Fibroblast of lung (primary cell): ENCODE data around the gene EIF1AY. TPM values are rescaled to one million over a fixed set of nuclear protein-coding genes. Genes with fewer than 3 reads are reported as not detected.

Experiments used
- DNase-seq, 2 donors: peaks; one replicate each; pipeline versions ENCODE4 v3.0.0 to v3.0.0-alpha.2; 2010; ENCODE audit warnings: low read depth in 2 of 2
- H2AFZ ChIP-seq: 2 replicates; pipeline ENCODE4 v1.5.1; 2012; ENCODE audit warnings: low read length, control low read depth, inconsistent platforms
- H3K27ac ChIP-seq: 2 replicates; pipeline ENCODE4 v1.5.1; 2011; ENCODE audit warnings: low read length, control low read depth; ENCODE audit not compliant: insufficient read depth
- H3K27me3 ChIP-seq: 2 replicates; pipeline ENCODE4 v1.5.1; 2011; ENCODE audit warnings: mild to moderate bottlenecking, low read length; ENCODE audit not compliant: control insufficient read depth, insufficient read depth
- H3K36me3 ChIP-seq: 2 replicates; pipeline ENCODE4 v1.5.1; 2011; ENCODE audit warnings: low read length; ENCODE audit not compliant: control insufficient read depth, insufficient read depth
- H3K4me1 ChIP-seq: 2 replicates; pipeline ENCODE4 v1.5.1; 2011; ENCODE audit warnings: low read length; ENCODE audit not compliant: control insufficient read depth, insufficient read depth; ENCODE audit errors: extremely low read depth
- H3K4me2 ChIP-seq: 2 replicates; pipeline ENCODE4 v1.5.1; 2011; ENCODE audit warnings: low read length, control low read depth; ENCODE audit not compliant: insufficient read depth; ENCODE audit errors: extremely low read depth
- H3K4me3 ChIP-seq, 4 experiments: fragments of 200-600 bp in 1 of 4; sonication (generic) in 1 of 4; replicated peaks in 1 of 4; 2 replicates each; pipeline ENCODE4 v1.5.1; 2011 to 2016; ENCODE audit warnings: low read length in 4 of 4, low read depth in 3 of 4, mild to moderate bottlenecking in 3 of 4, control low read depth in 2 of 4, inconsistent platforms in 1 of 4, mixed read lengths in 1 of 4; ENCODE audit not compliant: insufficient read depth in 1 of 4; ENCODE audit errors: control extremely low read depth in 1 of 4
- H3K79me2 ChIP-seq: 2 replicates; pipeline ENCODE4 v1.5.1; 2012; ENCODE audit warnings: mild to moderate bottlenecking, low read length, inconsistent platforms; ENCODE audit not compliant: control insufficient read depth, insufficient read depth
- H3K9ac ChIP-seq: 2 replicates; pipeline ENCODE4 v1.5.1; 2011; ENCODE audit warnings: mild to moderate bottlenecking, low read length, control low read depth; ENCODE audit not compliant: insufficient read depth
- H3K9me3 ChIP-seq: 2 replicates; pipeline ENCODE4 v1.5.1; 2012; ENCODE audit warnings: low read depth, low read length; ENCODE audit not compliant: control insufficient read depth, insufficient read depth
- H4K20me1 ChIP-seq: 2 replicates; pipeline ENCODE4 v1.5.1; 2011; ENCODE audit warnings: low read length; ENCODE audit not compliant: control insufficient read depth, insufficient read depth; ENCODE audit errors: extremely low read depth
- CTCF ChIP-seq, 2 donors: IDR thresholded peaks in 1 of 2; conservative IDR thresholded peaks in 1 of 2; 1 replicate in 1 of 2; 2 replicates in 1 of 2; pipeline ENCODE4 v1.5.1; 2011 to 2012; ENCODE audit warnings: low read length in 2 of 2, control low read depth in 1 of 2, inconsistent platforms in 1 of 2, low read depth in 1 of 2, mild to moderate bottlenecking in 1 of 2
- EZH2 ChIP-seq: IDR thresholded peaks from 2 replicates; pipeline ENCODE4 v1.5.1; 2012; ENCODE audit warnings: low read length, control low read depth, mild to moderate bottlenecking; ENCODE audit errors: missing control alignments
- polyA minus RNA-seq: library from RNA; depleted of rRNA, polyadenylated mRNA; stranded (reverse); fragments of >200 nt; gene quantifications from 2 replicates; pipeline ENCODE4 v1.2.3, GENCODE V29; 2011; ENCODE audit warnings: low replicate concordance
- polyA plus RNA-seq, 2 donors: library from polyadenylated mRNA; depleted of rRNA in 1 of 2; stranded (reverse) in 1 of 2; unstranded in 1 of 2; fragments of >200 nt; gene quantifications; 2 replicates each; pipeline ENCODE4 v1.2.1, GENCODE V29; 2011 to 2012; ENCODE audit warnings: missing spikeins in 1 of 2
- total RNA-seq: library from RNA; depleted of rRNA; stranded (reverse); fragments of >200 nt; gene quantifications from 2 replicates; pipeline ENCODE4 v1.2.1, GENCODE V29; 2014

Gene EIF1AY
- total RNA-seq: 30.6 TPM in 1 of 2 replicates, not detected in the other
- polyA plus RNA-seq: 25.0 TPM in 1 of 2 replicates, not detected in the other
- polyA plus RNA-seq (2012): 28.1 TPM in 1 of 2 replicates, not detected in the other
- polyA minus RNA-seq: 0.55 TPM in 1 of 2 replicates, not detected in the other

GRCh38 chrY:20575531-20576121 lies at the start of gene EIF1AY:
TSS of gene EIF1AY (plus strand) at chrY:20575776. CDS start at chrY:20575872, 96 bp downstream.
- no peak within 1 kb of the TSS for H2AFZ ChIP-seq
- H3K79me2 ChIP-seq: no peaks in the 10 kb centered on the region
- H3K9me3 ChIP-seq: no peaks in the 10 kb centered on the region
- no peak for TF ChIP-seq CTCF (conservative IDR thresholded peaks at IDR 0.05 in 1 of 2, IDR thresholded peaks at IDR 0.05 in 1 of 2; ENCODE audit: low read depth in 1 of 2, low read length in 2 of 2)
- TF ChIP-seq EZH2: no peak
- peak within 1 kb of the TSS; percentile 25 for H3K4me2 ChIP-seq
- peak in 1 of 2 donors; percentile 95 for DNase-seq
- H3K4me1 ChIP-seq: no peaks in the 10 kb centered on the region
- H3K27me3 ChIP-seq: no peaks in the 10 kb centered on the region
- H3K4me3 ChIP-seq: peak within 1 kb of the TSS in 3 of 4 experiments; percentile 35 to 98 (median 71)
- peak within 1 kb of the TSS; percentile 62 for H3K9ac ChIP-seq
- H3K27ac ChIP-seq: peak within 1 kb of the TSS; percentile 59
- no peaks in the 10 kb centered on the region for H4K20me1 ChIP-seq
- no peaks in the 10 kb centered on the region for H3K36me3 ChIP-seq

GRCh38 chrY:20528435-20528834 lies 47.1 kb upstream of the EIF1AY start:
- Histone ChIP-seq H3K27ac (no peak overlapping the region), H3K79me2 (no peaks in the 10 kb centered on the region), H3K36me3 (no peaks in the 10 kb centered on the region), H3K4me1 (no peaks in the 10 kb centered on the region), H3K9me3 (no peaks in the 10 kb centered on the region), H3K4me3 (no peak overlapping the region), H2AFZ (no peak overlapping the region), H3K27me3 (no peaks in the 10 kb centered on the region), H4K20me1 (no peaks in the 10 kb centered on the region), H3K9ac (no peak overlapping the region), H3K4me2 (no peak overlapping the region)
- no peak for DNase-seq
- TF ChIP-seq EZH2 (no peak), CTCF (conservative IDR thresholded peaks at IDR 0.05 in 1 of 2, IDR thresholded peaks at IDR 0.05 in 1 of 2; ENCODE audit: low read depth in 1 of 2, low read length in 2 of 2) (no peak)

GRCh38 chrY:20538186-20538585 lies 37.4 kb upstream of the EIF1AY start:
- no peak for TF ChIP-seq EZH2
- no peak for TF ChIP-seq CTCF (conservative IDR thresholded peaks at IDR 0.05 in 1 of 2, IDR thresholded peaks at IDR 0.05 in 1 of 2; ENCODE audit: low read depth in 1 of 2, low read length in 2 of 2)
- no peak overlapping the region for H3K4me2 ChIP-seq
- DNase-seq: no peak
- H3K4me3 ChIP-seq: no peak overlapping the region
- no peaks in the 10 kb centered on the region for H3K36me3 ChIP-seq
- H3K9ac ChIP-seq: no peak overlapping the region
- no peak overlapping the region for H3K27ac ChIP-seq
- no peaks in the 10 kb centered on the region for H3K4me1 ChIP-seq
- no peaks in the 10 kb centered on the region for H3K27me3 ChIP-seq
- no peaks in the 10 kb centered on the region for H4K20me1 ChIP-seq
- no peaks in the 10 kb centered on the region for H3K9me3 ChIP-seq
- H2AFZ ChIP-seq: no peak overlapping the region
- no peaks in the 10 kb centered on the region for H3K79me2 ChIP-seq
